LNCaP clone FGC (cell line): ENCODE measurements around the gene CNN3.

Source experiments
- DNase-seq: peaks from one replicate; pipeline ENCODE4 v3.0.0-alpha.2; 2011; ENCODE audit warnings: low read depth
- H3K4me3 ChIP-seq: 2 replicates; pipeline ENCODE4 v1.5.1; 2011; ENCODE audit warnings: mild to moderate bottlenecking, low read depth, low read length, control low read depth
- CTCF ChIP-seq: IDR thresholded peaks from 2 replicates; pipeline ENCODE4 v1.5.1; 2012; ENCODE audit warnings: mild to moderate bottlenecking; ENCODE audit not compliant: control insufficient read depth, insufficient read depth; ENCODE audit errors: extremely low read depth

CNN3 gene

GRCh38 chr1:94888201-94888600, 38.7 kb downstream of the CNN3 start:
- no peak for DNase-seq
- TF ChIP-seq CTCF = no peak
- no peak overlapping the region for H3K4me3 ChIP-seq

- no peak for TF ChIP-seq CTCF
- H3K4me3 ChIP-seq = no peak overlapping the region
- DNase-seq = no peak
Observed at GRCh38 chr1:94887603-94888171, 39.2 kb downstream of the CNN3 start.

GRCh38 chr1:94887106-94887505, 39.8 kb downstream of the CNN3 start:
- no peak for TF ChIP-seq CTCF
- H3K4me3 ChIP-seq = no peak overlapping the region
- DNase-seq = no peak

- no peak for TF ChIP-seq CTCF
- no peak overlapping the region for H3K4me3 ChIP-seq
- DNase-seq = no peak
Observed at GRCh38 chr1:94886361-94886760, 40.5 kb downstream of the CNN3 start.

GRCh38 chr1:94884507-94884906, 42.4 kb downstream of the CNN3 start:
- no peak for DNase-seq
- TF ChIP-seq CTCF = no peak
- no peak overlapping the region for H3K4me3 ChIP-seq

- no peak overlapping the region for H3K4me3 ChIP-seq
- TF ChIP-seq CTCF = no peak
- no peak for DNase-seq
Observed at GRCh38 chr1:94884106-94884505, 42.8 kb downstream of the CNN3 start.

- no peak for TF ChIP-seq CTCF
- DNase-seq = no peak
- H3K4me3 ChIP-seq = no peak overlapping the region
Observed at GRCh38 chr1:94883691-94884090, 43.2 kb downstream of the CNN3 start.
